ENCODE measurements around the gene KRT81.
"Not testable (repeated sequence)": the region's sequence is repeated elsewhere in the genome, so short reads cannot be mapped to it uniquely, and the experiment has no call there.

DNA sequence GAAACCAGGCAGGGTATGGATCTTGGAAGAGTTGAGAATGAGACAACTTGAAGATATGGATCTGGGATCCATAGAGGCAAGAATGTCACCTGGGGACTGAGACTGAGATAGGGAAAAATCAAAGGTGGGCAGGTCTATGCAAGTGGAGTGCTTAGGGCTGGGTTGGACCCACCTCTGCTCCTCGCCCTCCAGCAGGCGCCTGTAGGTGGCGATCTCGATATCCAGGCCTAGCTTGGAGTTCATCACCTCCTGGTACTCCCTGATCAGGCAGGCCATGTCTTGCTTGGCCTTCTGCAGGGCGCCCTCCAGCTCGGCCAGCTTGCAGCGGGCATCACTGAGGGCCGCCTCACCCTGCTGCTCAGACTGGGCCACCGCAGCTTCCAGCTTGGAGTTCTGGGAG, 24.4 kb upstream of the KRT81 start:
- not testable (repeated sequence) for TF ChIP-seq CTCF, POLR2AphosphoS5, POLR2A (IDR thresholded peaks at IDR 0.05)

Data from prostate gland (tissue), 2 donors.